Heart left ventricle (tissue), 16 donors: ENCODE results near the gene NCK2. TPM values are rescaled to one million over a fixed set of nuclear protein-coding genes. Genes with fewer than 3 reads are reported as not detected.

Experiments used
- ATAC-seq, 4 donors: fragments of 200-7000 bp; cut with Tn5 transposase; one replicate each; pipeline ENCODE4 v1.9.1; 2020 to 2022; ENCODE audit warnings: moderate library complexity in 4 of 4, mild to moderate bottlenecking in 3 of 4, moderate number of reproducible peaks in 1 of 4
- DNase-seq, 5 donors: peaks; one replicate each; pipeline ENCODE4 v3.0.0-alpha.2; 2020
- H3K27ac ChIP-seq, 12 donors: fragments of 200-600 bp; sonication (generic) in 4 of 12; one replicate each; pipeline versions ENCODE4 v1.5.0 to v1.8.0; 2016 to 2022; ENCODE audit warnings: mild to moderate bottlenecking in 2 of 12
- H3K27me3 ChIP-seq, 9 donors: fragments of 200-600 bp; sonication (generic) in 2 of 9; one replicate each; pipeline versions ENCODE4 v1.5.1 to v1.8.0; 2016 to 2022; ENCODE audit warnings: mild to moderate bottlenecking in 3 of 9
- H3K36me3 ChIP-seq, 9 donors: fragments of 200-600 bp; sonication (generic) in 2 of 9; one replicate each; pipeline versions ENCODE4 v1.5.0 to v1.8.0; 2018 to 2022; ENCODE audit warnings: mild to moderate bottlenecking in 2 of 9
- H3K4me1 ChIP-seq, 12 donors: fragments of 200-600 bp; sonication (generic) in 4 of 12; one replicate each; pipeline versions ENCODE4 v1.5.0 to v1.8.0; 2016 to 2022; ENCODE audit warnings: mild to moderate bottlenecking in 3 of 12
- H3K4me3 ChIP-seq, 12 donors: fragments of 200-600 bp; sonication (generic) in 4 of 12; one replicate each; pipeline versions ENCODE4 v1.5.0 to v1.8.0; 2017 to 2022; ENCODE audit warnings: mild to moderate bottlenecking in 9 of 12, moderate library complexity in 4 of 12
- H3K9me3 ChIP-seq, 12 donors: fragments of 200-600 bp; sonication (generic) in 4 of 12; one replicate each; pipeline versions ENCODE4 v1.5.0 to v1.8.0; 2016 to 2022; ENCODE audit warnings: mild to moderate bottlenecking in 1 of 12
- CTCF ChIP-seq, 12 donors: fragments of 200-600 bp; sonication (generic) in 4 of 12; IDR thresholded peaks; one replicate each; pipeline versions ENCODE4 v1.5.0 to v1.8.0; 2018 to 2022; ENCODE audit warnings: antibody characterized with exemption in 12 of 12, mild to moderate bottlenecking in 5 of 12
- POLR2A ChIP-seq, 2 donors: fragments of 450-650 bp; IDR thresholded peaks; one replicate each; pipeline ENCODE4 v1.6.1; 2017; ENCODE audit warnings: antibody characterized with exemption in 2 of 2, mild to moderate bottlenecking in 2 of 2, moderate library complexity in 2 of 2
- WGBS, 4 donors: extraction: QIAGEN DNeasy Blood & Tissue Kit in 2 of 4; methylation state at CpG; one replicate each; pipeline versions ENCODE4 v1.1.5 to v1.1.7; 2013 to 2018; 5-methylcytosine and 5-hydroxymethylcytosine counted together
- intact Hi-C, 10 donors: fragments of 100-400 bp; cut with DNase I; formaldehyde crosslinking; loops; one replicate each; pipeline versions ENCODE4 v1.11.1 to v1.14.2; 2022
- polyA plus RNA-seq, 2 donors: library from polyadenylated mRNA; stranded (reverse); fragments of 200-250 nt; gene quantifications; one replicate each; pipeline ENCODE4 v1.2.3, GENCODE V29; 2013
- total RNA-seq, 9 donors: library from RNA; depleted of rRNA in 2 of 9; stranded (reverse); fragments of >200 nt in 2 of 9; fragmentation: NEBNext Ultra II Directional in 3 of 9; extraction: Animal tissue kit (Norgen Biotek cat#: 25700) in 3 of 9; gene quantifications; one replicate each; pipeline versions ENCODE4 v1.1.0 to v1.2.4, GENCODE V29; 2016 to 2023
- donor health status: ischemic (EF 13 %, LVEDD 7.1; RV severe dilation, severe dysfunction).
- donor health status: healthy with polysubstance abuse.
- donor health status: DM: no; HTN: yes; CAD: no.
- donor health status: DM: no; HTN: no; CAD: no.
- donor health status: ischemic (EF 25% LVEDD 6.9; RV normal size, moderate dysfunction).
- donor health status: ischemic (EF 25% LVEDD 5.7; RV mildly dilated, moderate dysfunction).
- donor health status: healthy.
- donor health status: DM: yes; HTN: yes; CAD: no.
- donor health status: ischemic (EF 35%, LVEDD 5.7; RV mildly dilated, moderate dysfunction).
- donor health status: nonischemic (EF 11% LVEDD 7.7; RV severe dilation, severe dysfunction).
- donor health status: DM: yes; HTN: yes; CAD: no.
- donor health status: PGD.
- donor health status: ischemic (EF 29% LVEDD 5.4; RV normal size, mild dysfunction).
- donor health status: nonischemic (EF 23%, LVEDD 6.1; RV moderate dilation, normal function).

NCK2 gene
- total and polyA plus RNA-seq, 11 donors: 22.6 to 54.2 (median 33.4) TPM

- peak overlapping the region in 1 of 12 donors; percentile 47 for H3K27ac ChIP-seq
- intact Hi-C loops: loop anchor here in 1 of 10 donors (10.0 kb wide), 1 partner anchor 57 kb away; the partner anchor contains the start of gene NCK2
- no peaks in the 10 kb centered on the region for H3K36me3 ChIP-seq
These were observed 57.2 kb downstream of the NCK2 start for GRCh38 chr2:105801961-105802360.

GRCh38 chr2:105802587-105802986 lies 57.9 kb downstream of the NCK2 start:
- Histone ChIP-seq H3K27ac (peak overlapping the region in 1 of 12 donors; percentile 47), H3K4me1 (peaks cover 6 to 87% (median 55%) of the 10 kb centered on the region in 12 donors), H3K4me3 (no peak overlapping the region), H3K27me3 (no peaks in the 10 kb centered on the region), H3K36me3 (no peaks in the 10 kb centered on the region), H3K9me3 (no peaks in the 10 kb centered on the region)
- 72 to 81% (median 75%) methylated on average over 7 of the region's 7 CpGs for WGBS, 4 donors
- DNase-seq (no peak), ATAC-seq (no peak)
- intact Hi-C loops: loop anchor here in 1 of 10 donors (10.0 kb wide), 1 partner anchor 58 kb away; the partner anchor contains the start of gene NCK2
- no peak for TF ChIP-seq CTCF (IDR thresholded peaks at IDR 0.05)
- TF ChIP-seq POLR2A (IDR thresholded peaks at IDR 0.05): no peak

More at GRCh38 chr2:105801961-105802360, 57.2 kb downstream of the NCK2 start:
- Histone ChIP-seq H3K27me3 (no peaks in the 10 kb centered on the region), H3K9me3 (no peaks in the 10 kb centered on the region), H3K4me1 (peaks cover 6 to 91% (median 58%) of the 10 kb centered on the region in 12 donors), H3K4me3 (no peak overlapping the region)
- ATAC-seq: peak in 2 of 4 donors; percentile 19 to 68
- no peak for TF ChIP-seq POLR2A (IDR thresholded peaks at IDR 0.05)
- TF ChIP-seq CTCF (IDR thresholded peaks at IDR 0.05): no peak
- 54 to 67% (median 62%) methylated on average over 4 of the region's 4 CpGs for WGBS, 4 donors
- no peak for DNase-seq

GRCh38 chr2:105803337-105803736 lies 58.6 kb downstream of the NCK2 start:
- Histone ChIP-seq H3K27ac (peak overlapping the region in 1 of 12 donors; percentile 47), H3K4me3 (no peak overlapping the region), H3K27me3 (no peaks in the 10 kb centered on the region), H3K4me1 (peaks cover 6 to 84% (median 49%) of the 10 kb centered on the region in 12 donors), H3K9me3 (no peaks in the 10 kb centered on the region), H3K36me3 (no peaks in the 10 kb centered on the region)
- DNase-seq (no peak), ATAC-seq (no peak)
- TF ChIP-seq CTCF (IDR thresholded peaks at IDR 0.05) (no peak), POLR2A (IDR thresholded peaks at IDR 0.05) (no peak)
- intact Hi-C loops: loop anchor here in 1 of 10 donors (10.0 kb wide), 1 partner anchor 59 kb away; the partner anchor contains the start of gene NCK2
- WGBS, 4 donors: 82 to 92% (median 91%) methylated on average over 3 of the region's 3 CpGs

GRCh38 chr2:105803773-105804172 lies 59.1 kb downstream of the NCK2 start:
- TF ChIP-seq CTCF (IDR thresholded peaks at IDR 0.05) (no peak), POLR2A (IDR thresholded peaks at IDR 0.05) (no peak)
- no peaks in the 10 kb centered on the region for H3K36me3 ChIP-seq
- ATAC-seq: no peak
- H3K9me3 ChIP-seq: no peaks in the 10 kb centered on the region
- no peak for DNase-seq
- intact Hi-C loops: loop anchor here in 1 of 10 donors (10.0 kb wide), 1 partner anchor 59 kb away; the partner anchor contains the start of gene NCK2
- no peak overlapping the region for H3K4me3 ChIP-seq
- WGBS, 4 donors: 88 to 92% (median 89%) methylated on average over 4 of the region's 4 CpGs
- H3K4me1 ChIP-seq: peaks cover 6 to 84% (median 46%) of the 10 kb centered on the region in 12 donors
- H3K27me3 ChIP-seq: no peaks in the 10 kb centered on the region
- peak overlapping the region in 1 of 12 donors; percentile 47 for H3K27ac ChIP-seq
